Suprapubic skin (tissue), 4 donors: ENCODE results near the gene CAPN5. TPM values are rescaled to one million over a fixed set of nuclear protein-coding genes. Genes with fewer than 3 reads are reported as not detected.

ENCODE experiments used
- DNase-seq, 2 donors: peaks; one replicate each; pipeline ENCODE4 v3.0.0-alpha.2; 2019; ENCODE audit warnings: low spot score in 2 of 2
- H3K27ac ChIP-seq: fragments of 200-600 bp; sonication (generic); one replicate; pipeline ENCODE4 v1.5.1; 2019
- H3K27me3 ChIP-seq: fragments of 200-600 bp; sonication (generic); one replicate; pipeline ENCODE4 v1.5.1; 2019
- H3K36me3 ChIP-seq: fragments of 200-600 bp; sonication (generic); one replicate; pipeline ENCODE4 v1.5.1; 2019
- H3K4me1 ChIP-seq: fragments of 200-600 bp; sonication (generic); one replicate; pipeline ENCODE4 v1.5.1; 2019
- H3K4me3 ChIP-seq: fragments of 200-600 bp; sonication (generic); one replicate; pipeline ENCODE4 v1.5.1; 2019; ENCODE audit warnings: mild to moderate bottlenecking
- H3K9me3 ChIP-seq: fragments of 200-600 bp; sonication (generic); one replicate; pipeline ENCODE4 v1.5.1; 2019
- CTCF ChIP-seq, 2 donors: fragments of 200-600 bp in 1 of 2; fragments of 450-650 bp in 1 of 2; sonication (generic) in 1 of 2; IDR thresholded peaks; one replicate each; pipeline ENCODE4 v1.5.1; 2016 to 2019; ENCODE audit warnings: antibody characterized with exemption in 2 of 2, mild to moderate bottlenecking in 1 of 2, moderate library complexity in 1 of 2
- EP300 ChIP-seq: sonication (generic); formaldehyde crosslinking; IDR thresholded peaks from one replicate; pipeline ENCODE4 v1.6.1; 2017; ENCODE audit warnings: antibody characterized with exemption
- POLR2A ChIP-seq, 2 donors: fragments of 450-650 bp; IDR thresholded peaks; one replicate each; pipeline ENCODE4 v1.6.1; 2017; ENCODE audit warnings: antibody characterized with exemption in 2 of 2, mild to moderate bottlenecking in 2 of 2, moderate library complexity in 2 of 2
- POLR2AphosphoS5 ChIP-seq, 3 donors: sonication (generic); formaldehyde crosslinking; IDR thresholded peaks; one replicate each; pipeline ENCODE4 v1.6.1; 2017; ENCODE audit warnings: antibody characterized with exemption in 3 of 3
- WGBS: methylation state at CpG from one replicate; pipeline ENCODE4 v1.1.5; 2018; 5-methylcytosine and 5-hydroxymethylcytosine counted together
- total RNA-seq, 4 donors: library from RNA; depleted of rRNA; stranded (reverse); fragments of >200 nt; gene quantifications; one replicate each; pipeline ENCODE4 v1.1.0, GENCODE V29; 2016

Gene CAPN5
- total RNA-seq, 4 donors from 2014 or later = 0.87 to 2.0 (median 1.1) TPM

- 5% methylated on average over 27 of the region's 27 CpGs for WGBS
- Histone ChIP-seq H3K4me1 (peaks cover 19% of the 10 kb centered on the region), H3K27ac (no peak overlapping the region), H3K4me3 (peak overlapping the region; percentile 42), H3K27me3 (no peaks in the 10 kb centered on the region), H3K9me3 (no peaks in the 10 kb centered on the region), H3K36me3 (peaks cover 5% of the 10 kb centered on the region)
- TF ChIP-seq POLR2A (IDR thresholded peaks at IDR 0.05) (no peak), EP300 (no peak), CTCF (IDR thresholded peaks at IDR 0.05) (peak; percentile 91 to 96), POLR2AphosphoS5 (IDR thresholded peaks at IDR 0.05) (no peak)
- DNase-seq = no peak
These were observed 60.6 kb downstream of the CAPN5 start for GRCh38 chr11:77127235-77127911.

GRCh38 chr11:77127920-77128691 lies 61.3 kb downstream of the CAPN5 start, which contains the start of gene MYO7A:
Gene MYO7A, plus strand, starts transcription at chr11:77128246. Its CDS starts 2,389 bp downstream, at chr11:77130635.
- Histone ChIP-seq H3K4me1 (peaks cover 19% of the 10 kb centered on the region), H3K27ac (no peak within 1 kb of the TSS), H3K4me3 (peak within 1 kb of the TSS; percentile 42), H3K9me3 (no peaks in the 10 kb centered on the region), H3K27me3 (no peaks in the 10 kb centered on the region), H3K36me3 (no peaks in the 10 kb centered on the region)
- WGBS = 67% methylated on average over 10 of the region's 20 CpGs
- no peak for DNase-seq
- TF ChIP-seq POLR2A (IDR thresholded peaks at IDR 0.05) = no peak
- TF ChIP-seq EP300 = no peak
- no peak for TF ChIP-seq POLR2AphosphoS5 (IDR thresholded peaks at IDR 0.05)
- no peak for TF ChIP-seq CTCF (IDR thresholded peaks at IDR 0.05)

GRCh38 chr11:77129069-77129841 lies 62.5 kb downstream of the CAPN5 start:
- WGBS = 96% methylated on average over 3 of the region's 11 CpGs
- no peaks in the 10 kb centered on the region for H3K27me3 ChIP-seq
- peaks cover 19% of the 10 kb centered on the region for H3K4me1 ChIP-seq
- H3K4me3 ChIP-seq = no peak overlapping the region
- H3K27ac ChIP-seq = no peak overlapping the region
- TF ChIP-seq POLR2AphosphoS5 (IDR thresholded peaks at IDR 0.05) (no peak), EP300 (no peak), CTCF (IDR thresholded peaks at IDR 0.05) (no peak), POLR2A (IDR thresholded peaks at IDR 0.05) (no peak)
- no peak for DNase-seq
- H3K36me3 ChIP-seq = no peaks in the 10 kb centered on the region
- no peaks in the 10 kb centered on the region for H3K9me3 ChIP-seq

GRCh38 chr11:77129842-77130756 lies 63.3 kb downstream of the CAPN5 start:
- DNase-seq = no peak
- Histone ChIP-seq H3K27me3 (no peaks in the 10 kb centered on the region), H3K9me3 (no peaks in the 10 kb centered on the region), H3K4me1 (peaks cover 19% of the 10 kb centered on the region), H3K4me3 (no peak overlapping the region), H3K36me3 (no peaks in the 10 kb centered on the region), H3K27ac (no peak overlapping the region)
- WGBS = 89% methylated on average over 10 of the region's 11 CpGs
- TF ChIP-seq CTCF (IDR thresholded peaks at IDR 0.05) (no peak), POLR2A (IDR thresholded peaks at IDR 0.05) (no peak), POLR2AphosphoS5 (IDR thresholded peaks at IDR 0.05) (no peak), EP300 (no peak)
